HG02973 (cell line): Measurements from ENCODE around the gene RSRC1.
"Not testable (repeated sequence)": the region's sequence is repeated elsewhere in the genome, so short reads cannot be mapped to it uniquely, and the experiment has no call there.

Experiments
- ATAC-seq: cut with Tn5 transposase; IDR thresholded peaks from one replicate; pipeline ENCODE4 v1.9.1; 2021; ENCODE audit warnings: moderate library complexity; ENCODE audit not compliant: unreplicated experiment

Gene RSRC1

DNA sequence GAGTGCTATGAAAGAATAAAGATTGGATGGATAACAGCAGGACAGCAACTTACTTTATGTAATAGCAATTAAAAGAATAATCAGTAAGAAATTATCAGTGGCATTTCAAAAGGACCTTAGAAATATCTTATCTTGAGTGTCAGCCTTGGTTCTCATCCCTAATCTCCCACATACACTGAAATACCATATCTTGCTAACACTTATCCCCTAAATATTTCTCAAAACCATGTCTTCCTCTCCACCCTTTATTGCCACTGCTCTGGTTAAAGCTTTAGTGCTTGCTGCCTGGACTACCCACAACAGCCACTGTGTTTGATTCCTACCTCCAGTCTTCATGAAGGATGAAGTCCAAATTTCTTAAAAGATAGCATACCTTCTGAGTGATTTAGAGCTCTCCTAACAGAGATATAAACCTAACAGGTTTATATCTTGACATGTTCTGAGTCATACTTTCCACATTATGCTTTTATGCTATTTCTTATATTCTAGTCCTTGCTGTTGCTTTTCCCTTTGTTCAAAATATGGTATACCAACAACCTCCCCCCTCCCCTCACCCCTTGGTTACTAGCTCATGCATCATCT, 202.8 kb downstream of the RSRC1 start:
- ATAC-seq, result no peak

DNA sequence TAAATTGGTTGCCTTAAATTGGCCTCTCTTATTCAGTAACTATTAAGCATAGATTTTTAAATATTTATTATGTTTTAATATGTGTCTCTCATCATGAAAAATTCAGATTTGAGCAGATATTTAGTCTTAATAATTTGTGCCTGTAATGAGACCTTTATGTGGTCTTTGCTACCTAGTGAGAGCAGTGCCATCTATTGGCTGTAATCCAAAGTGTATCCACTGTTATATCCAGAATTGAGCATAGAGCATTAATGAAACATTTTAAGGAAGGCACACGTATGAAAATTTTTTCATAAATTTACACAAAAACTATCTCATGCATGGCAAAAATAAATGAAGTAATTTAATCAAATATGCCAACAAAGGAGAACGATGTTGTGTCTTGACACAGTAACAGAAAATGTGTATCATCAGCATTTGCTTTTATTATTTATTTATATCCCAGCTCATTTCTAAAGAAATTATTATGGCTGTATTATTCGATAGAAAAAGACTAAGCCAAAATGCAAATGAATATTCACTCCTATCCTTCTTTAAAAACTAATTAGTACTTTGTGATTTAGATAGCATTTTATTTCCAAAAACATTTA, 203.5 kb downstream of the RSRC1 start:
- ATAC-seq, result no peak

DNA sequence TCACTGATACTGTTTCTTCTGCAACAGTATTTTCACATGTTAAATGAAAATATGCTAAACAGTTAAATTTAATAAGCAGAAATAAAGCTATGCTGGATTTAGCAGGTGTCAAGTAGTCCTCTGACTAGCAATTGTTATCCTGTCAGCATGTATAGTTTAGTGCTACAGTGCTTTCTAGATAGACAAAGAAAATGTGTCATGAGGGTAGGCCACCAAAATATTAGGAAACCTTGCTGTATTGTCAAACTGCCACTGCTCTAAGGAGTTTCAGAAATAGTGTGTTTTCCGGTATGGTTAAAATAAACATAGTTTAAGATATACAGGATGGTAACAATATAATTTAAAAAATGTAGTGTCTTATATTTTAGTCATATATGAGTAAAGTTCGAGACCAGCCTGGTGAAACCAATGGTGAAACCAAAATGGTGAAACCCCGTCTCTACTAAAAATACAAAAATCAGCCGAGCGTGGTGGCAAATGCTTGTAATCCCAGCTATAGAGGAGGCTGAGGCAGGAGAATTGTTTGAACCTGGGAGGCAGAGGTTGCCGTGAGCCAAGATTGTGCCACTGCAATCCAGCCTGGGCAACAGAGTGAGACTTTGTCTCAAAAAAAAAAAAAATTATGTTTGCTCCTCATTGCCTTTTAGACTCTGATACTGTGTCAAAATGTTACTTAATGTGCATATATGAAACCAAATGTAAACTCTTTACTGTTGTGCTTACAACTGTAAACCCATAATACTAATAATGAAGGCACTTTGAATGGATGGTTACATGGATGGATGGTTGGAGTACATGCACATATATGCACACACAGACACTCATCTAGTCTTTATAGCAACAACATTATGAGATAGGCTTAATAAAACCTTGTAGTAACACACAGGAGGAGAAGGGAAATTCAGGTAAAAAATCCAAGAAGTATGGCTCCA, 204.8 kb downstream of the RSRC1 start:
- ATAC-seq, result no peak

DNA sequence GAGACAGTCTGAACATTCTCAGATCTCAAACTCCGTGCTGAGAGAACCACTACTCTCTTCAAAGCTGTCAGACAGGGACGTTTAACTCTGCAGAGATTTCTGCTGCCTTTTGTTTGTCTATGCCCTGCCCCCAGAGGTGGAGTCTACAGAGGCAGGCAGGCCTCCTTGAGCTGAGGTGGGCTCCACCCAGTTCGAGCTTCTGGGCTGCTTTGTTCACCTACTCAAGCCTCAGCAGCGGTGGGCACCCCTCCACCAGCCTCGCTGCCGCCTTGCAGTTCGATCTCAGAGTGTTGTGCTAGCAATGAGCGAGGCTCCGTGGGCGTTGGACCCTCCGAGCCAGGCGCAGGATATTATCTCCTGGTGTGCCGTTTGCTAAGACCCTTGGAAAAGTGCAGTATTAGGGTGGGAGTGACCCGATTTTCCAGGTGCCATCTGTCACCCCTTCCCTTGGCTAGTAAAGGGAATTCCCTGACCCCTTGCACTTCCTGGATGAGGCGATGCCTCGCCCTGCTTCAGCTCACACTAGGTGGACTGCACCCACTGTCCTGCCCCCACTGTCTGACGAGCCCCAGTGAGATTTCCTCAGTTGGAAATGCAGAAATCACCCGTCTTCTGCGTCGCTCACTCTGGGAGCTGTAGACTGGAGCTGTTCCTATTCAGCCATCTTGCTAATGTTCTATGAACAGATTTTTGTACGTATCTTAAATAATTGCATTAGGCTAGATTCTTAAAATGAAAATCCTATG, 220.0 kb downstream of the RSRC1 start:
- not testable (repeated sequence) for ATAC-seq

DNA sequence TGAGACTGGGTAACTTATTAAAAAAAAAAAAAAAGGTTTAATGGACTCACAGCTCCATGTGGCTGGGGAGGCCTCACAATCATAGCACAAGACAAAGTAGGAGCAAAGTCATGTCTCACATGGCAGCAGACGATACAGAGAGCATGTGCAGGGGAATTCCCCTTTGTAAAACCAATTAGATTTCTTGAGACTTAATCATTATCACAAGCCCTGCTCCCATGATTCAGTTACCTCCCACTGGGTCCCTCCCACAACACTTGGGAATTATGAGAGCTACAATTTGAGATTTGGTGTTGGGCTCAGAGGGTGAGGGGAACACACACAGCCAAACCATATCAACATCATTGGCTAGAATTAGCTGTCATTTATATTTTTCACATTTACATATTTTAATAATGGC, 221.0 kb downstream of the RSRC1 start:
- no peak for ATAC-seq

DNA sequence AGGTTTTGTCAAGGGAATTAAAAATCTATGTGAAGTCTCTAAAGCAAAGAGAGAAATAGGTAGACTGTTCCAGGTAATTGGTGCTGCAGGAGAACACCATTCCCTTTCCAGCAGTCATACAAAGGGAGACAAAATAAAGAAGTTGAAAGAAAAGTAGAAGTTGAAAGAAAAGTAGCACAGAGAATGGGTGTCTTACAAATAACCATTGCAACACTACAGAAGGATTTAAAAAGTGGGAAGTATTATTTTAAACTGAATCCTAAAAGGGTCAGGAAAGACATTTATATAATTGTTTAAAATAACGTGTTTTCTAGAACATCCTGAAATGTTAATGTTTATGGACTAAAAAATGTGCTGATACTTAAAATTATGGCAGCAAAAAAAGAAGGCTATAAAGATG, 223.8 kb downstream of the RSRC1 start:
- ATAC-seq, result no peak

DNA sequence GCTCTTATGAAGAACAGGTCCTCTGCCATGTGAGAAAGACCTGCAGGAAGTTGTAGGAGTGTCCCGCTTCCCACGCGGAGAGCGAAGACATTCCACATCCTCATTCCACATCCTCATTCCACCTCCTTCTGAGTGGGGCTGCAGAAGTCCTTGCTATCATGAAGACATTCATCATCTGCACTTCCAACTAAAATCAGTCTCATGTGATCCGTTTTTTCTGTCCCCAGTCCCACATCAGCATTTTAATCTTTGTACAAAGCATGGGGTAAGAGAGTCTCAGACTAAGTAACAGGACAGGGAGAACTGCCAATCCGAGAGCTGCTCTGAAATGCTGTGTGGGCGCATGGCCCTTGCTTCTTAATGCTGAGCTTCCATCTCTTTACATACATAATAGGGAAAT, 227.2 kb downstream of the RSRC1 start:
- ATAC-seq, result no peak

DNA sequence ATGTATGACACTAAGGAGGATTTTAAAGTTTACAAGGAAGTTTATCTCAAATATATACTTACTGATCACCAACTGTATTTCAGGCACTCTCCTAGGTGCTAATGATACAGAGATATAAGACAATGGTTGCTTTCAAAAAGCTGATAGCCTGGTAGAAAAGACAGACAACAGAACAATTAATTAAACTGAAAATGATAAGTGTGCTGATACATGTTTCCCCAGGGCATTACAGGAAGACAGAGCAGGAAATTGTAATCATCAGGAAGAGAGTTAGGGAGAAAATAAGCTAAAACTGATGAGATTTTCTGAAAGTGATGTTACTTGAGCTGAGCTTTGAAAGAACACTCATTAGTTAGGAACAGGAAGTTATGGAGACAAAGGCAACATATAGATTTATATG, 229.7 kb downstream of the RSRC1 start:
- ATAC-seq, result no peak

DNA sequence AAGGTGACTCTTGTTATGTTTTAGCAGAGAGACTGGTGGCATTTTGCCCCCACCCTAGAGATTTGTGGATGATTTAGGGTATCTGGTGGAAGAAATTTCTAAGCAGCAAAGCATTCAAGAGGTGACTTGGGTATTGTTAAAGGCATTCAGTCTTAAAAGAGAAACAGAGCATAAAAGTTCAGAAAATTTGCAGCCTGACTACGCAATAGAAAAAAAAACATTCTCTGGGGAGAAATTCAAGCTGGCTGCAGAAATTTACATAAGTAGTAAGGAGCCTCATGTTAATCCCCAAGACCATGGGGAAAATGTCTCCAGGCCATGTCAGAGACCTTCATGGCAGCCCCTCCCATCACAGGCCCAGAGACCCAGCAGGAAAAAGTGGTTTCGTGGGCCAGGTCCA, 231.1 kb downstream of the RSRC1 start:
- not testable (repeated sequence) for ATAC-seq

DNA sequence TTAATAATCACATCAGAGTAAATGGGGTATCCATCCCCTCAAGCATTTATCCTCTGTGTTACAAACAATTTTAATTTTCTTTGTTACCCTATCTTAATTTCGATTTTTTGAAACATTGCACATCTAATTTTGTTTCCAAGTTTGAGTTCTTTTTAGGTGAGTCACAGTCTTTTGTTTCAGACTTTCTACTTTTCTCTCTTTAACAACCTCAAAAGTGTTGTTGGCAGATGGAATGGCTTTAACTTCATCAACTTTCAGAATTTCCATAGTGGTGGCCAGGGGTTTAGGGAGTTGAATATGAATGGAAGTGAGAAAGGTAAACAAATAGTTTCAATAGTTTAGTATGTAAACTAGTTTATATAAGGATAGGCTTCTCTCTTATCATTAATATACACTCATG, 238.1 kb downstream of the RSRC1 start:
- no peak for ATAC-seq

DNA sequence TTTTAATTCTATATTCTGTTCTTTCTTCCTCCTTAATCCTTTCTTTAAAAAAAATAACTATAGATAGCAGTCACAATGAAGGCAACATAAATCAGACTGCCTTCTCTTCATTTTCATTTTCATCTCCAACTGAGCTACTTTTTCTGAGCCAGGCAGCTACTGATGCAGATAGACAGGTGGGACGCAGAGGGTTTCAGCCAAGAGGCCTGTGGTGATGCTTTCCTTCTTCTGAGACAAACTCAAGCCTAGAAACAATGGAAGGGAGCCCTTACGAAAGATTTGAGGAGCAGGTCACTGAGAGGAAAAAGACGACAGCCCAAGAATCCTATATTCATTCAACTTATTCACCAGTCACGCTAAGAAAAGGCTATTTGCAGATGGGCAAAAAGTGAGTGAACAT, 241.1 kb downstream of the RSRC1 start:
- no peak for ATAC-seq

DNA sequence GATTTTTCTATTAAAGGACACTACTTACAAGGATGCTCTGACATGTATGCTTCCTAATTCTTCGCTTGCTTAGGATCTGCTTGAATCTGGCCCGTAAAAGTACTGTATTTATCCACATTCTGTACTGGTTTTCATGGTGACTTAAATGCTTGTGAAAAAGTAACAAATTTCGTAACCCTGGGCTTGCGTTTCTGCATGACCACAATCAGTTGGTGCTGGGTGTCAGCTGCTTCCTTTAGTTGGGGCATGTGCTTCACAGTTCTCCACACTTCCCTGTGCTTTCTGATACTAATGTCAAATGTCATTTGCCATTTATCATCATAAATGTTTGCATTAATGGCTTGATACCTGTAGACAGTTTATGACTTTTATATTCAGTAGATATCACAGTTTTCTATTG, 242.7 kb downstream of the RSRC1 start:
- peak; percentile 47 for ATAC-seq

DNA sequence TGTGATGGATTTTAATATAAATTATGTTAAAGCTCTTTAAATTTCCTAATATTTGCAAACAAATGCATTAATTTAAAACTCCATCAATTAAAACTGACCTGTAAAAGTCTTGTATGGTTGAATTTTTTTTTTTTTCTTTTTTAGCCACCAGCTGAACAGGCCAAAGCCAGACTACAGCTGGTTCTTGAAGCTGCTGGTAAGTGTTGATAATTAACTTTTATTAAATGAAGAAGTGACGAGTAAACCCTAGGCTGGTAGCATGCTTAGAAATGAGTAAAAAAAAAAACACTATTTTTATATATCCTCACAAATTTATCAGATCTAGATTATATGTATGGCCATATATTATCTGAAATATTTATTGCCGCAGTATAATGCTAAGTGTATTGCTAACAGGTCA, 244.8 kb downstream of the RSRC1 start:
- no peak for ATAC-seq

DNA sequence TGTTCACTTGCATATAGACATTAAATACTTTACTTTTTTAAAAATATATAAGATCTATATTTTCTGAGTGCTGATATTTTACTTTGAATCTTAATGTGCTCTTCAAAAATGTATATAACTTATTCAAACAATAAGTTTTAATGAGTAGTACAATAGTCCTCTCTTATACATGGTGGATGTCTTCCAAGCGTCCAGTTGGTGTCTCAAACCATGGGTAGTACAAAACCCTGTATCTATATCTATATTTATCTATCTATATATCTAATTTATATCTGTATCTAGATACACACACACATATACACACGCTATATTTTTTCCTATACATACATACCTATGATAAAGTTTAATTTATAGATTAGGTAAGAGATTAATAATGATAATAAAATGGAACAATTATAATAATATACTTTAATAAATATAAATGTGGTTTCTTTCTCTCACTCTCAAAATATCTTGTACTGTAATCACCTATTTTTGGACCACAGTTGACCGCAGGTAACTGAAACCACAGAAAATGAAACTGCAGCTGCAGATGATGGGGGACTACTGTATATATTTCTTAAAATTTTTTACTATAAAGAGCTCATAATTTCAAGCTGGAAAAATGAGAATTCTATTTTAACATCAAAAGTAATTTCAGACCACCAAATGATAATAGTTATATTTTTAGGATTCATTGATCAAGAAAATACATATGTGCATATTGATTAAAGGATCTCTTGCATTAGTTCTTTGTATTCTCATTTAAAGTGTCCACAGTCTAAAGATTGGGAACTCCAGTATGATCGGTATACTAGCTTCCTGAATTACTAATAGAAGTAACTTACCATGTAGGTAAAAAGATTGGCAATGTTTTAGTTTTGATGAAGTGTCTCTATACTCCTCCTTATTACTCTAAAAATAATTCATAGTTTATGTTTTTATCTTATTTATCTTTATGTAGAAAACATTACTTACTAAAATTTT, 246.0 kb downstream of the RSRC1 start:
- peak; percentile 88 for ATAC-seq

DNA sequence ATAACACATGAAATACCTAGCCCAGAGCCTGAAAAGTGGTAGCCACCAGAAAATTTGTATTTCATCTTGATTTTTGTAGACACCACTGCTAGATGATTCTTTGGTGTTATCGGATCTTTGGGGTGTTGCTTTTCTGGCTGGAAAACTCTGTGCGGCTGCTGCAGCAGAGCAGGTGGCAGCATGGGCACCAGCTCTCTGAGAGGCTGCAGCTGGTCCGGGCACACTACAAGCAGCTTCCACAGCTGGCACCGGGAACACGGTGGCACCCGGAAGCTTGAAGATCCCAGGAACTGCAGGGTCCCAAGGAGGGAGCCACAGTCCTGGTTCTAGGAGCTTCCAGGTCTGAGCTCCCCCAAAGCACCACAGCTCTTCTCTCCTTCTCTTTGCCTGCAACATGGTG, 249.4 kb downstream of the RSRC1 start:
- no peak for ATAC-seq

DNA sequence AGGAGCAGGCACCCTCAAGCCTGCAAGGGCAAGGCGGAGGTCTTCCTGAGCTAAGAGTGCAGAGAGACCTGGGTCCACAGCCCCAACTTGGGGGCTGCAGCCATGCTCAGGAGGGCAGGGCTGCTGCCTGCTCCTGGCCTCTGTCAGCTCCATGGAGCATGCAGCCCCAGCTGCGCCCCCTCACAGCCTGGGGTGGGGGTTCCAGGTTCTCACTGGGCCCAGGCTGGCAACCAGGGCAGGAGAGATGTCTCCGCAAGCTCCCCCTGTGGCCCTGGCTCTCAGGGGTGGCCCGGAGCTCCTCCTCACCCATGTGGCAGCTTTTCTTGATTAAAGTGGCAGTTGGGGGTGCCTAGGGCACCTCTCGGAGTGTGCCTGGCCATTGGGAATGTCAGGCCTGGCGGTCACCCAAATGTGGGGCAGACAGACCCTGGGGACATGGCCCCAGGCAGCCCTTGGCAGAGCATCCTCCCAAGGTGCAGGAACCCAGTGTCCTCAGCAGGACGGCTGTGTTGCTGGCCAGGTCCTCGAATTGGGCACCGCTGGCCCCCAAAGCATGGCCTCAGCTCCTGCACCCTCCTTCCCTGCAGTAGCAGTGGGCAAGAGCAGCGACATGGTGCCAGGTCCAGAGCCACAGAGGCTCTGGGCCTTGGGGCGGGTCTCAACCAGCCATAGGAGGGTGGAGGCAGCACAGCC, 251.0 kb downstream of the RSRC1 start:
- no peak for ATAC-seq

DNA sequence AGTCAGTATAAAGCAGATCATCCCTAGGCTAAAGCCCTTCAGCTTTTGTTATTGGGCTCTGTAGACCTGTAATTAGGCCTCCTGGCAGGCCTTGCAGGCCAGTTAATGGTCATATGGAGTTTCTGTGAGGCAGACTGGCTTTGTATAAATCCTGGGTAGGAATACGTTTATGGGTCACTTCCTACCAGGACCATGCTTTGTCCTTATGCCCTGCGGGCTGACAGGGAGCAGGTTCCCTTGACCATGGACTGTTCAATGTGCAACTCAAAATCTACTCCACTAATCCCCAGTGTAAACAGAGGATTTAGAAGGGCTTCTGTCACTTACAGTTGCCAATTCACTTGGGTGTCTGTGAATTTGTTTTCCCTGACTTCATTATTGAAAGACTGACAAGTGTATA, 258.4 kb downstream of the RSRC1 start:
- ATAC-seq, result no peak

DNA sequence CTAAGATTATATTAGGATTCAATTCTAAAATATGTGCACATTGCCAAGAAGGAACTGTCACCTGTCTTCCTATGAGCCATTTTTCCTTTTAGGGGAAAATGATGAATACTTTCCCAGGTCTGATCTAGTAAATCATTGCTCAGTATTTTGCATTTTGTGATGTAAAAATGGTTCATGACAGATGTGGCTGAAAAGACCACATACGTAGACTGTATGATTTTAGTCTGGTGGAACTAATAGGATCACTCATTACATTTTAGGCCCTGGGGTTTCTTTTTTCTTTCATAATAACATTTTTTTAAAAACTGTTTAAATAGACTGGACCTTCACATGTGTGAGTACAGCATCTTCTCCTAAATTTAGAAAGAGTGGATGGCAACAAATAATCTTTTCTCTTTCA, 259.4 kb downstream of the RSRC1 start:
- ATAC-seq, result no peak

DNA sequence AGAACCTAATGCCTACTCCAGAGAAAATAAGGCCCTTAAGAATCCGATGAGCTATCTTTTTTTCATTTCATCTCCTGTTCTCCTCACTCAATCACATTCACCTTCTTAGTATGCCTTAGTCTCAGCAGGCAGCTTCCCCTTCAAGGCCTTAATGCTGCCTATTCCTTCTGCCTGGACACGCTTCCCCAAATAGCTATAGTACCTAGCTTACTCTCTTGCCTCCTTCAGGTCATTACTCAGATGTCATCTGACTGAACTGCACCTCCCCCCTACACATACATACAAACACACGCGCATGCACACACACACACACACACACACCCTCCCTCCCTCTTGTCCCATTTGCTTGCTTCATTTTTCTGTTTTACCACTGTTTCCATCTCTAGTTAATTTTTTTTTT, 269.6 kb downstream of the RSRC1 start:
- no peak for ATAC-seq
